PC-3 (cell line): ENCODE data around the gene HOXA6. TPM values are rescaled to one million over a fixed set of nuclear protein-coding genes. Genes with fewer than 3 reads are reported as not detected.
A peak's percentile ranks its signal among the peaks of the same experiment; 100 is the strongest.

Experiments used
- ATAC-seq: fragments of 200-7000 bp; cut with Tn5 transposase; 2 replicates; pipeline ENCODE4 v1.9.1; 2020; ENCODE audit warnings: mild to moderate bottlenecking, moderate library complexity
- BruUV-seq: library from RNA; stranded (reverse); fragments of 400-500 nt; replicated peaks from 2 replicates; lab custom pipeline; 2021; lab: Mats Ljungman, UMichigan
- CTCF ChIA-PET: fragments of 300-600 bp; sonication (Branson Sonifier 250); formaldehyde crosslinking; loops from one replicate; lab custom pipeline; 2022; ENCODE audit warnings: antibody characterized with exemption; lab: Charles Lee
- POLR2A ChIA-PET: fragments of 300-600 bp; sonication (Branson Sonifier 250); formaldehyde crosslinking; loops from one replicate; lab custom pipeline; 2022; ENCODE audit warnings: antibody characterized with exemption; ENCODE audit not compliant: unreplicated experiment; lab: Charles Lee
- DNase-seq: peaks from one replicate; pipeline ENCODE4 v3.0.0-alpha.2; 2015
- H2AFZ ChIP-seq: fragments of 300-600 bp; sonication (generic); 2 replicates; pipeline ENCODE4 v1.6.0; 2016; ENCODE audit warnings: antibody characterized with exemption, low read length
- H3F3A ChIP-seq: fragments of 300-600 bp; sonication (generic); one replicate; pipeline ENCODE4 v1.6.0; 2017; ENCODE audit warnings: antibody characterized with exemption, low read length, control low read depth, mild to moderate bottlenecking; ENCODE audit not compliant: unreplicated experiment
- H3K27ac ChIP-seq: fragments of 300-600 bp; sonication (generic); 2 replicates; pipeline ENCODE4 v1.5.1; 2016; ENCODE audit warnings: mild to moderate bottlenecking, low read length
- H3K27me3 ChIP-seq: fragments of 300-600 bp; sonication (generic); 2 replicates; pipeline ENCODE4 v1.6.1; 2016; ENCODE audit warnings: low read length, mixed read lengths
- H3K36me3 ChIP-seq: fragments of 300-600 bp; sonication (generic); 2 replicates; pipeline ENCODE4 v1.6.1; 2016; ENCODE audit warnings: low read depth, mixed run types, low read length, mixed read lengths
- H3K4me1 ChIP-seq: fragments of 300-600 bp; sonication (generic); 2 replicates; pipeline ENCODE4 v1.5.1; 2016; ENCODE audit warnings: low read length; ENCODE audit not compliant: insufficient read depth
- H3K4me2 ChIP-seq: fragments of 300-600 bp; sonication (generic); 2 replicates; pipeline ENCODE4 v1.6.0; 2016; ENCODE audit warnings: low read length
- H3K4me3 ChIP-seq: fragments of 300-600 bp; sonication (generic); 2 replicates; pipeline ENCODE4 v1.5.1; 2016; ENCODE audit warnings: mild to moderate bottlenecking, low read length, mixed read lengths
- H3K79me2 ChIP-seq: fragments of 300-600 bp; sonication (generic); 2 replicates; pipeline ENCODE4 v1.6.1; 2017; ENCODE audit warnings: low read length, mixed read lengths
- H3K9ac ChIP-seq: fragments of 300-600 bp; sonication (generic); 2 replicates; pipeline ENCODE4 v1.6.0; 2016; ENCODE audit warnings: mild to moderate bottlenecking, low read length
- H3K9me2 ChIP-seq: fragments of 300-600 bp; sonication (generic); replicated peaks from 2 replicates; pipeline ENCODE4 v1.6.1; 2016; ENCODE audit warnings: mixed run types, low read length, mixed read lengths
- H3K9me3 ChIP-seq: fragments of 300-600 bp; sonication (generic); 2 replicates; pipeline ENCODE4 v1.6.1; 2016; ENCODE audit warnings: low read length, mixed read lengths
- H4K20me1 ChIP-seq: fragments of 300-600 bp; sonication (generic); 2 replicates; pipeline ENCODE4 v1.6.1; 2016; ENCODE audit warnings: low read length, mixed read lengths
- CTCF ChIP-seq: fragments of 300-600 bp; sonication (generic); conservative IDR thresholded peaks from 2 replicates; pipeline ENCODE4 v1.5.1; 2017; ENCODE audit warnings: antibody characterized with exemption, low read depth, mild to moderate bottlenecking, low read length
- EZH2 ChIP-seq: fragments of 300-600 bp; sonication (generic); IDR thresholded peaks from one replicate; pipeline ENCODE4 v1.6.1; 2017; ENCODE audit warnings: antibody characterized with exemption, mild to moderate bottlenecking, low read length; ENCODE audit not compliant: unreplicated experiment
- EZH2phosphoT487 ChIP-seq: fragments of 300-600 bp; sonication (generic); IDR thresholded peaks from 2 replicates; pipeline ENCODE4 v1.6.1; 2018; ENCODE audit warnings: mild to moderate bottlenecking, antibody characterized with exemption, low read length, borderline replicate concordance
- intact Hi-C: fragments of 100-400 bp; cut with micrococcal nuclease; formaldehyde crosslinking; loops from 2 replicates; pipeline ENCODE4 v1.9.0; 2023
- total RNA-seq: library from RNA; depleted of rRNA; stranded (reverse); fragments of >200 nt; gene quantifications from 2 replicates; pipeline ENCODE4 v1.2.3, GENCODE V29; 2014

The HOXA6 gene
- total RNA-seq, 1 experiment from 2014 or later, result 8.3 TPM

- CTCF ChIA-PET, result no interaction called here
- TF ChIP-seq CTCF (0 out of 2 replicates have a peak, but pooled peaks have one; percentile 0), EZH2 (no peak)
- H3K79me2 ChIP-seq, result peaks cover 31% of the 10 kb centered on the region
- H3K4me1 ChIP-seq, result peaks cover 17% of the 10 kb centered on the region
- POLR2A ChIA-PET, result no interaction called here
- intact Hi-C loops, result no loop called here
- H3K27me3 ChIP-seq, result no peaks in the 10 kb centered on the region
- no peaks in the 10 kb centered on the region for H3K9me2 ChIP-seq
- no peak overlapping the region for H3K4me2 ChIP-seq
- DNase-seq (no peak), ATAC-seq (no peak)
- H3K9ac ChIP-seq, result no peak overlapping the region
- H3K36me3 ChIP-seq, result peaks cover 13% of the 10 kb centered on the region; the same call in 1 of the 2 replicates
- H3K4me3 ChIP-seq, result no peak overlapping the region
- no peaks in the 10 kb centered on the region for H3K9me3 ChIP-seq
- no TSS peak for BruUV-seq
- no peak overlapping the region for H2AFZ ChIP-seq
- no peaks in the 10 kb centered on the region for H3F3A ChIP-seq
- no peak overlapping the region for H3K27ac ChIP-seq
- no peaks in the 10 kb centered on the region for H4K20me1 ChIP-seq
Observed at GRCh38 chr7:27143950-27144780, 3.4 kb downstream of the HOXA6 start.

DNA sequence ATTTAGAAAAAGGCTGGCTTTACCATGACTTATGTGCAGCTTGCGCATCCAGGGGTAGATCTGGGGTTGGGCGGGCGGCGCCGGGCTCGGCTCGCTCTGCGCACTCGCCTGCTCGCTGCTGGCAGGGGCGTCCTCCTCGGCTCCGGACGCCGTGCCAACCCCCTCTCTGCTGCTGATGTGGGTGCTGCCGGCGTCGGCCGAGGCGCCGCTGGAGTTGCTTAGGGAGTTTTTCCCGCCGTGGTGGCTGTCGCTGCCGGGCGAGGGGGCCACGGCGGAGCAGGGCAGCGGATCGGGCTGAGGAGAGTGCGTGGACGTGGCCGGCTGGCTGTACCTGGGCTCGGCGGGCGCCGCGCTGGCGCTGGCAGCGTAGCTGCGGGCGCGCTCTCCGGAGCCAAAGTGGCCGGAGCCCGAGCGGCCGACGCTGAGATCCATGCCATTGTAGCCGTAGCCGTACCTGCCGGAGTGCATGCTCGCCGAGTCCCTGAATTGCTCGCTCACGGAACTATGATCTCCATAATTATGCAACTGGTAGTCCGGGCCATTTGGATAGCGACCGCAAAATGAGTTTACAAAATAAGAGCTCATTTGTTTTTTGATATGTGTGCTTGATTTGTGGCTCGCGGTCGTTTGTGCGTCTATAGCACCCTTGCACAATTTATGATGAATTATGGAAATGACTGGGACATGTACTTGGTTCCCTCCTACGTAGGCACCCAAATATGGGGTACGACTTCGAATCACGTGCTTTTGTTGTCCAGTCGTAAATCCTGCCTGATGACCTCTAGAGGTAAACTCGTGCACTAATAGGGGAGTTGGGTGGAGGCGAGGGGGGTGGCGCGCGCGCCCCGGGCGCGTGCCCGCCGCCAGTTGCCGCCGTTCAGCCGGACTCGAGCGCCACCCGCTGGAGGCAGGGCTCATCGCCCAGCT, 4.3 kb downstream of the HOXA6 start, which contains the start of gene HOXA5:
Gene HOXA5 (minus strand): TSS at position 659 of the 927 bp plus-strand sequence. CDS start 74 bp downstream, at position 585.
- peaks cover 13% of the 10 kb centered on the region; the same call in 1 of the 2 replicates for H3K36me3 ChIP-seq
- CTCF ChIA-PET, result no interaction called here
- H3K4me3 ChIP-seq, result no peak within 1 kb of the TSS
- intact Hi-C loops, result no loop called here
- H3K9ac ChIP-seq, result no peak within 1 kb of the TSS
- no peak for ATAC-seq
- no peaks in the 10 kb centered on the region for H4K20me1 ChIP-seq
- no peaks in the 10 kb centered on the region for H3F3A ChIP-seq
- H3K79me2 ChIP-seq, result peaks cover 22% of the 10 kb centered on the region
- no peak within 1 kb of the TSS for H3K4me2 ChIP-seq
- no peak within 1 kb of the TSS for H2AFZ ChIP-seq
- peaks cover 11% of the 10 kb centered on the region for H3K4me1 ChIP-seq
- TF ChIP-seq CTCF (no peak; the same call in 1 of the 2 replicates), EZH2phosphoT487 (no peak), EZH2 (no peak)
- BruUV-seq, result no TSS peak
- no peaks in the 10 kb centered on the region for H3K27me3 ChIP-seq
- H3K27ac ChIP-seq, result no peak within 1 kb of the TSS
- H3K9me2 ChIP-seq, result no peaks in the 10 kb centered on the region
- no peak for DNase-seq
- POLR2A ChIA-PET, result no interaction called here
- H3K9me3 ChIP-seq, result no peaks in the 10 kb centered on the region
